B cell (primary cell): ENCODE results near the gene PEX13. TPM values are rescaled to one million over a fixed set of nuclear protein-coding genes. Genes with fewer than 3 reads are reported as not detected.

Source experiments
- ATAC-seq: fragments of 200-7000 bp; cut with Tn5 transposase; one replicate; pipeline ENCODE4 v1.10.0; 2021; ENCODE audit warnings: low read depth, mild to moderate bottlenecking, moderate number of reproducible peaks, moderate library complexity
- CTCF ChIA-PET: fragments of 350-600 bp; sonication (Branson Sonifier 250); formaldehyde crosslinking; loops from one replicate; lab custom pipeline; 2021; ENCODE audit warnings: antibody characterized with exemption, inconsistent platforms; lab: Charles Lee
- POLR2A ChIA-PET: fragments of 350-600 bp; sonication (Branson Sonifier 250); formaldehyde crosslinking; loops from one replicate; lab custom pipeline; 2021; ENCODE audit warnings: antibody characterized with exemption; lab: Charles Lee
- DNase-seq: peaks from one replicate; pipeline ENCODE4 v3.0.0; 2013
- H2AFZ ChIP-seq: 2 replicates; pipeline ENCODE4 v1.6.1; 2012; ENCODE audit warnings: mild to moderate bottlenecking, low read depth, low read length; ENCODE audit not compliant: insufficient read depth, poor library complexity, severe bottlenecking
- H3K27ac ChIP-seq, 2 donors: 1 replicate in 1 of 2; 2 replicates in 1 of 2; pipeline ENCODE4 v1.5.1; 2012 to 2013; ENCODE audit warnings: low read length in 2 of 2, mild to moderate bottlenecking in 2 of 2, moderate library complexity in 1 of 2
- H3K27me3 ChIP-seq, 4 experiments: fragments of 200-600 bp in 1 of 4; sonication (generic) in 1 of 4; replicated peaks in 1 of 4; 1 replicate in 2 of 4; 2 replicates in 2 of 4; pipeline versions ENCODE4 v1.6.1 to v1.7.0; 2013 to 2016; ENCODE audit warnings: low read length in 3 of 4, mild to moderate bottlenecking in 2 of 4, mixed read lengths in 1 of 4, moderate library complexity in 1 of 4; ENCODE audit not compliant: insufficient read depth in 4 of 4, control insufficient read depth in 3 of 4; ENCODE audit errors: control extremely low read depth in 1 of 4
- H3K36me3 ChIP-seq, 2 experiments: replicated peaks in 1 of 2; 1 replicate in 1 of 2; 2 replicates in 1 of 2; pipeline versions ENCODE4 v1.6.1 to v1.7.1; 2013; ENCODE audit warnings: low read length in 1 of 2; ENCODE audit not compliant: insufficient read depth in 2 of 2, control insufficient read depth in 1 of 2; ENCODE audit errors: control extremely low read depth in 1 of 2, extremely low read depth in 1 of 2
- H3K4me1 ChIP-seq, 2 donors: fragments of 200-600 bp in 1 of 2; sonication (generic) in 1 of 2; 1 replicate in 1 of 2; 2 replicates in 1 of 2; pipeline versions ENCODE4 v1.5.1 to v1.6.1; 2013 to 2017; ENCODE audit warnings: low read length in 2 of 2; ENCODE audit not compliant: control insufficient read depth in 2 of 2, insufficient read depth in 2 of 2
- H3K4me2 ChIP-seq: replicated peaks from 2 replicates; pipeline ENCODE3; 2012; ENCODE audit warnings: mild to moderate bottlenecking, low read depth, low read length; ENCODE audit not compliant: poor library complexity, severe bottlenecking
- H3K4me3 ChIP-seq, 5 experiments: fragments of 200-600 bp in 1 of 5; sonication (generic) in 1 of 5; 1 replicate in 3 of 5; 2 replicates in 2 of 5; pipeline versions ENCODE4 v1.5.1 to v1.7.0; 2011 to 2016; ENCODE audit warnings: low read length in 4 of 5, mild to moderate bottlenecking in 4 of 5, low read depth in 2 of 5, control low read depth in 1 of 5, moderate library complexity in 1 of 5; ENCODE audit not compliant: insufficient read depth in 1 of 5; ENCODE audit errors: control extremely low read depth in 1 of 5, extremely low read depth in 1 of 5
- H3K79me2 ChIP-seq: fragments of 200-600 bp; sonication (generic); one replicate; pipeline ENCODE4 v1.6.0; 2016; ENCODE audit warnings: low read length; ENCODE audit not compliant: control insufficient read depth, insufficient read depth
- H3K9ac ChIP-seq: fragments of 200-600 bp; sonication (generic); 2 replicates; pipeline ENCODE4 v1.6.1; 2017; ENCODE audit warnings: mild to moderate bottlenecking, low read length, moderate library complexity
- H3K9me3 ChIP-seq, 3 donors: one replicate each; pipeline versions ENCODE4 v1.6.1 to v1.7.1; 2013; ENCODE audit warnings: low read length in 2 of 3; ENCODE audit not compliant: control insufficient read depth in 2 of 3, insufficient read depth in 1 of 3; ENCODE audit errors: control extremely low read depth in 1 of 3
- H4K20me1 ChIP-seq: 2 replicates; pipeline ENCODE4 v1.6.0; 2012; ENCODE audit warnings: mild to moderate bottlenecking, low read length; ENCODE audit not compliant: insufficient read depth, control insufficient read depth, poor library complexity, severe bottlenecking
- H3K27ac Mint-ChIP-seq: one replicate; pipeline ENCODE4 v1.8.0; 2021; ENCODE audit warnings: mixed read lengths
- H3K27me3 Mint-ChIP-seq: one replicate; pipeline ENCODE4 v1.8.0; 2021; ENCODE audit warnings: mixed read lengths
- H3K4me1 Mint-ChIP-seq: one replicate; pipeline ENCODE4 v1.8.0; 2021; ENCODE audit warnings: mixed read lengths
- H3K4me3 Mint-ChIP-seq: one replicate; pipeline ENCODE4 v1.8.0; 2021; ENCODE audit warnings: mixed read lengths
- H3K9me3 Mint-ChIP-seq: one replicate; pipeline ENCODE4 v1.8.0; 2022; ENCODE audit warnings: mixed read lengths; ENCODE audit not compliant: insufficient read depth
- CTCF ChIP-seq: fragments of 200-600 bp; IDR thresholded peaks from one replicate; pipeline ENCODE4 v1.8.0; 2022; ENCODE audit warnings: antibody characterized with exemption, mild to moderate bottlenecking
- EZH2 ChIP-seq: IDR thresholded peaks from 2 replicates; pipeline ENCODE4 v1.6.1; 2012; ENCODE audit warnings: borderline replicate concordance, low read depth, mild to moderate bottlenecking, moderate library complexity, low read length; ENCODE audit not compliant: insufficient read depth, poor library complexity, severe bottlenecking
- WGBS: methylation state at CpG from one replicate; pipeline ENCODE4 v1.1.5; 2013; ENCODE audit warnings: missing lambda C conversion rate; ENCODE audit not compliant: insufficient coverage; 5-methylcytosine and 5-hydroxymethylcytosine counted together
- intact Hi-C: fragments of 100-400 bp; cut with micrococcal nuclease; formaldehyde crosslinking; loops from one replicate; pipeline ENCODE4 v1.10.0; 2022
- polyA plus RNA-seq: library from polyadenylated mRNA; depleted of rRNA; stranded (reverse); fragments of >200 nt; gene quantifications from 2 replicates; pipeline ENCODE4 v1.2.3, GENCODE V29; 2012
- total RNA-seq, 2 donors: library from RNA; stranded (reverse); fragments of 120-200 nt in 1 of 2; gene quantifications; 1 replicate in 1 of 2; 2 replicates in 1 of 2; pipeline versions ENCODE4 v1.2.3 to v1.2.4, GENCODE V29; 2013 to 2022

The PEX13 gene
- total and polyA plus RNA-seq, 2 donors (not counting 1 experiment from before 2014, with no cell fraction given): 6.1 to 19.8 TPM

GRCh38 chr2:61045226-61045625 lies 27.7 kb downstream of the PEX13 start:
- POLR2A ChIA-PET: no interaction called here
- no peak for DNase-seq

GRCh38 chr2:61045999-61046398 lies 28.5 kb downstream of the PEX13 start:
- H3K27me3 Mint-ChIP-seq: no peaks in the 10 kb centered on the region
- Histone ChIP-seq H3K4me2 (no peak overlapping the region), H3K27me3 (no peaks in the 10 kb centered on the region), H3K36me3 (peaks cover 6 to 27% of the 10 kb centered on the region in 2 experiments), H3K27ac (no peak overlapping the region), H3K9ac (no peak overlapping the region), H2AFZ (no peak overlapping the region), H3K79me2 (no peaks in the 10 kb centered on the region), H3K9me3 (peaks cover 0 to 8% (median 0%) of the 10 kb centered on the region in 3 donors), H3K4me1 (peaks cover 0 to 6% of the 10 kb centered on the region in 2 donors), H4K20me1 (no peaks in the 10 kb centered on the region), H3K4me3 (no peak overlapping the region)
- DNase-seq (no peak), ATAC-seq (no peak)
- H3K4me1 Mint-ChIP-seq: peaks cover 20% of the 10 kb centered on the region
- no peaks in the 10 kb centered on the region for H3K9me3 Mint-ChIP-seq
- no peak for TF ChIP-seq EZH2
- no peak for TF ChIP-seq CTCF
- intact Hi-C loops: no loop called here
- CTCF ChIA-PET: no interaction called here
- WGBS: no CpG with 5 or more reads among the region's 4 CpGs
- H3K4me3 Mint-ChIP-seq: no peak overlapping the region
- no peak overlapping the region for H3K27ac Mint-ChIP-seq
- POLR2A ChIA-PET: no interaction called here

More at GRCh38 chr2:61045226-61045625, 27.7 kb downstream of the PEX13 start:
- no peaks in the 10 kb centered on the region for H3K27me3 Mint-ChIP-seq
- H3K27ac Mint-ChIP-seq: no peak overlapping the region
- H3K4me1 Mint-ChIP-seq: peaks cover 20% of the 10 kb centered on the region
- Histone ChIP-seq H3K79me2 (no peaks in the 10 kb centered on the region), H3K4me2 (no peak overlapping the region), H3K27ac (no peak overlapping the region), H2AFZ (no peak overlapping the region), H4K20me1 (no peaks in the 10 kb centered on the region), H3K4me3 (no peak overlapping the region), H3K4me1 (peaks cover 0 to 6% of the 10 kb centered on the region in 2 donors), H3K36me3 (peaks cover 6 to 27% of the 10 kb centered on the region in 2 experiments), H3K9me3 (peaks cover 0 to 8% (median 0%) of the 10 kb centered on the region in 3 donors), H3K27me3 (no peaks in the 10 kb centered on the region), H3K9ac (no peak overlapping the region)
- ATAC-seq: no peak
- CTCF ChIA-PET: no interaction called here
- TF ChIP-seq EZH2 (no peak), CTCF (no peak)
- H3K9me3 Mint-ChIP-seq: no peaks in the 10 kb centered on the region
- no peak overlapping the region for H3K4me3 Mint-ChIP-seq
- WGBS: no CpG with 5 or more reads among the region's 2 CpGs
- intact Hi-C loops: no loop called here
